GM19238 (cell line): Measurements from ENCODE around the gene FTH1.
A peak's percentile ranks its signal among the peaks of the same experiment; 100 is the strongest.

ENCODE experiments used
- DNase-seq: peaks from one replicate; pipeline ENCODE4 v3.0.0; 2011; ENCODE audit warnings: low spot score; ENCODE audit not compliant: insufficient read length

The FTH1 gene

DNA sequence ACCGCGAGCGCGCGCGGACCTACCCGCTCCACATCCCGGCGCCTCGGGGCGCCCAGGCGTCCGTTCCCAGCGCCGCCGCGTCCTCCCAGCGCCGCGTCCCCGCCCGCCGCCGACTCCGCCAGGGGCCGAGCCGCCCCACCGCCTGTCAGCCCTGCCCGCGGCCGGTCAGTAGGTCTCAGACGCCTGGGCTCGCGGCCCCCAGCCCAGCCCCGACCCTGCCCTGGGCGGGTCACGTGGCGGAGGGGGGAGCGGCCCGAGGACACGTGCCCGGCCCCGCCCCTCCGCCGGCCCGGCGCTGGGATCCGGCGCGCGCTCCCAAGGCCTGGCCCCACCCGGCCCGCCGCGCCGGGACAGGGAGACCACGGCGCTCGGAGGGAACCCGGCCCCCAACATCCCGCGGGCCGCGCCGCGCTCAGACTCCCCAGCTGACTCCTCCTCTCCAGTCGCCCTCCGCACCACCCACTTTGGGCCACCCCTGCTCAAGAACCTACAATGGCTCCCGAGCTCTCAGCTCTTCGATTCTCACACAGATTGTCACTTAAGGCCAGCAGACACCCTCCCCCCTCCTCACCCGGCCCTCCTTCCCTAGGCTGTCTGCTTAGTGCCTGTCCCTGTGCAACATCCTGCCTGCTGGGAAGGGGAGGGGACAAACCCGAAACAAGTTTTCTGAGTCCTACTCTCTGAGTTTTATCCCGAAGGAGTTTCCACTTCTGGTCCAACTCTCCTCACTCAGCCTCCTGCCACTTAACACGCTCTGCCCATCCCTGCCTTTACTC lies 49.9 kb downstream of the FTH1 start, which contains the start of gene RAB3IL1:
Gene RAB3IL1, minus strand, starts transcription at position 233 of the 776 bp plus-strand sequence. Its CDS starts 199 bp downstream, at position 34.
- no peak for DNase-seq

DNA sequence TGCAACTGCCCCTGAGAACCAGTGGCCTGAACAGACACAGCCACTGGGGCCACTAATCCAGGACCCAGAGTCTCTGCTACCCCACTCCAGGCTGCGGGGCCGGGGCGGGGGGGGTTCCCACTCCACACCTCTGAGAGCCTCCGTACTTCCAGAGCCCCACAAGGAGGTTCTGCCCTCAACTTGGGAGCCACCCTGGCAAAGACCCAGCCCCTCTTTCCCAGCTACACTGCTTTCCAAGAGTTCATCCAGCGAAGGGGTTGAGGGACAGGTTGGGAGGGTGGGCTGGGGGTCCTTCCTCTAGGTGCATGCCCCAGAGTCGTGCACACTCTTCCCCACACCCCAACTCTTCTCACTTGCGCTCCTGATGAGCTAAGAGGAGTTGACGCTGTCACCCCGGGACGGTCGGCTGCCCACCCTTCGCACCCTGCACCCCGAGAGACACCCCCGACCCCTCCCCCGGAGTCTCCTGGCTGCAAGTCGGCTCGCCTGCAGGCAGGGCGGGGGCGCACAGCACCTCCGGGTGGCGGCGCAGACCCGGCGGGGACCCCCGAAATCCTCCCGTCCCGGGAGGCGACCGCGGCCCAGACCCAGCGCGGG lies 50.6 kb downstream of the FTH1 start:
- DNase-seq, result no peak

DNA sequence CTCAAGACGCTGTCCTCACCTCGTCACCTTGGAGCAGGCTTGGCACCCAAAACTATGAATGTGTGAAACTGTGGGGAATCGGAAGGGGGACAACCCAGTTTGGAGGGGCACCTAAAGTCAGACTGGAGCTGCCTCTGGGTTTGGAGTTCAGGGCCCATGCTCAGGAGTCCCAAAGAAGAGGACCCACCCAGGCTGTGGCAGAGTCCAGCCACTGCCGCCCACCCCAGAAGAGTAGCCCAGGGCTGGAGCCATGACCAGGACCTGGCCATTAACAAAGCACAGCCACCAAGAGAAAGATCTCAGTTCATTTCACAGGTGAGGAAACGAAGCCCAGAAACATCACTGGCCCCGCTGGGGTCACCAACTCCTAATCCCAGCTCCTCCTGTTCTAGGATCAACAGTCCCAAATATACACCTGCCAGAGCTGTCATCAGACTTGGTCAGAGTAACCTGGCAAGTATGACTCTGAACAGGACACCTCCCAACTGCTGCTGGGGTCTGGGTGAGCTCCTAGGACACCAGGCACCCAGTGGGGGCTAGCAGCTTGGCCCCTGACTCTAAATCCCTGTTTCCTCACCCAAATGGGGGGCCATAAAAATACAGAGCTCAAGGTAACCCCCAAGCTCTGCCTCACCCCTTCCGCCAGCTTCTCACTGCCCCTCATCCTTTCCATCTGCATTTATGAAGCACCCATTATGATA lies 52.8 kb downstream of the FTH1 start:
- DNase-seq, result peak; percentile 3
